Esophagus muscularis mucosa (tissue), 4 donors: ENCODE measurements around the gene CMC1. TPM values are rescaled to one million over a fixed set of nuclear protein-coding genes. Genes with fewer than 3 reads are reported as not detected.

Source experiments
- DNase-seq: peaks from one replicate; pipeline ENCODE4 v3.0.0-alpha.2; 2017; ENCODE audit errors: extremely low spot score
- H3K27ac ChIP-seq, 4 donors: fragments of 200-600 bp; sonication (generic); replicated peaks in 1 of 4; 1 replicate in 3 of 4; 2 replicates in 1 of 4; pipeline ENCODE4 v1.5.1; 2016 to 2019; ENCODE audit warnings: mild to moderate bottlenecking in 1 of 4
- H3K27me3 ChIP-seq, 4 donors: fragments of 200-600 bp; sonication (generic); one replicate each; pipeline versions ENCODE4 v1.5.1 to v1.6.0; 2016 to 2019
- H3K36me3 ChIP-seq, 4 donors: fragments of 200-600 bp; sonication (generic); one replicate each; pipeline ENCODE4 v1.5.1; 2016 to 2019
- H3K4me1 ChIP-seq, 4 donors: fragments of 200-600 bp; sonication (generic); one replicate each; pipeline ENCODE4 v1.5.1; 2016 to 2019
- H3K4me3 ChIP-seq, 4 donors: fragments of 200-600 bp; sonication (generic); 1 replicate in 2 of 4; 2 replicates in 2 of 4; pipeline ENCODE4 v1.5.1; 2016 to 2019; ENCODE audit warnings: mild to moderate bottlenecking in 4 of 4, moderate library complexity in 1 of 4
- H3K9me3 ChIP-seq, 4 donors: fragments of 200-600 bp; sonication (generic); 1 replicate in 3 of 4; 2 replicates in 1 of 4; pipeline ENCODE4 v1.5.1; 2016 to 2019
- CTCF ChIP-seq, 3 experiments: fragments of 200-600 bp in 2 of 3; fragments of 450-650 bp in 1 of 3; sonication (generic) in 2 of 3; IDR thresholded peaks; one replicate each; pipeline ENCODE4 v1.5.1; 2017 to 2019; ENCODE audit warnings: antibody characterized with exemption in 3 of 3, mild to moderate bottlenecking in 2 of 3, moderate library complexity in 1 of 3
- EP300 ChIP-seq: sonication (generic); formaldehyde crosslinking; IDR thresholded peaks from one replicate; pipeline ENCODE4 v1.6.1; 2017; ENCODE audit warnings: antibody characterized with exemption
- POLR2A ChIP-seq: fragments of 450-650 bp; IDR thresholded peaks from one replicate; pipeline ENCODE4 v1.6.1; 2017; ENCODE audit warnings: antibody characterized with exemption, moderate library complexity, mild to moderate bottlenecking, low read depth
- POLR2AphosphoS5 ChIP-seq, 2 donors: sonication (generic); formaldehyde crosslinking; IDR thresholded peaks; one replicate each; pipeline ENCODE4 v1.6.1; 2017; ENCODE audit warnings: antibody characterized with exemption in 2 of 2
- WGBS: methylation state at CpG from one replicate; pipeline ENCODE4 v1.1.5; 2018; 5-methylcytosine and 5-hydroxymethylcytosine counted together
- intact Hi-C: fragments of 100-400 bp; cut with DNase I; formaldehyde crosslinking; loops from one replicate; pipeline ENCODE4 v1.15.1; 2023
- total RNA-seq, 4 donors: library from RNA; depleted of rRNA; stranded (reverse); fragments of >200 nt; gene quantifications; one replicate each; pipeline versions ENCODE4 v1.1.0 to v1.2.1, GENCODE V29; 2016

The CMC1 gene
- total RNA-seq, 4 donors from 2014 or later = 9.1 to 20.3 (median 15.0) TPM

- intact Hi-C loops = no loop called here
- H3K36me3 ChIP-seq = peaks cover 0 to 20% (median 10%) of the 10 kb centered on the region in 4 donors
- DNase-seq = no peak
- peak overlapping the region in 1 of 4 donors; percentile 38 for H3K4me3 ChIP-seq
- peaks cover 31 to 63% (median 57%) of the 10 kb centered on the region in 4 donors for H3K4me1 ChIP-seq
- no peaks in the 10 kb centered on the region for H3K9me3 ChIP-seq
- H3K27ac ChIP-seq = peak overlapping the region; percentile 15 to 36 (median 32)
- no peak for TF ChIP-seq CTCF (IDR thresholded peaks at IDR 0.05)
- TF ChIP-seq POLR2AphosphoS5 (IDR thresholded peaks at IDR 0.05) = no peak
- TF ChIP-seq POLR2A = no peak
- H3K27me3 ChIP-seq = no peaks in the 10 kb centered on the region
Observed at GRCh38 chr3:28343144-28343543, 101.7 kb downstream of the CMC1 start.

GRCh38 chr3:28345690-28346089 is 104.3 kb downstream of the CMC1 start:
- Histone ChIP-seq H3K36me3 (no peaks in the 10 kb centered on the region), H3K4me1 (peaks cover 41 to 70% (median 60%) of the 10 kb centered on the region in 4 donors), H3K27ac (no peak overlapping the region), H3K4me3 (peak overlapping the region in 3 of 4 donors; percentile 74 to 89 (median 83)), H3K27me3 (no peaks in the 10 kb centered on the region), H3K9me3 (no peaks in the 10 kb centered on the region)
- DNase-seq = no peak
- intact Hi-C loops = no loop called here
- TF ChIP-seq POLR2A (no peak), POLR2AphosphoS5 (IDR thresholded peaks at IDR 0.05) (no peak), CTCF (IDR thresholded peaks at IDR 0.05) (no peak), EP300 (no peak)
- 92% methylated on average over 1 of the region's 1 CpG for WGBS

- no peak for TF ChIP-seq EP300
- no peak for TF ChIP-seq CTCF (IDR thresholded peaks at IDR 0.05)
- TF ChIP-seq POLR2AphosphoS5 (IDR thresholded peaks at IDR 0.05) = peak in 1 of 2 donors; percentile 66
- WGBS = 24% methylated on average over 16 of the region's 16 CpGs
- H3K4me3 ChIP-seq = peak overlapping the region; percentile 74 to 90 (median 86)
- H3K36me3 ChIP-seq = peaks cover 0 to 8% (median under 1%) of the 10 kb centered on the region in 4 donors
- H3K4me1 ChIP-seq = peaks cover 34 to 58% (median 49%) of the 10 kb centered on the region in 4 donors
- intact Hi-C loops = no loop called here
- peak overlapping the region; percentile 97 to 99 (median 98) for H3K27ac ChIP-seq
- no peaks in the 10 kb centered on the region for H3K27me3 ChIP-seq
- peaks cover 0 to 5% (median 2%) of the 10 kb centered on the region in 4 donors for H3K9me3 ChIP-seq
- DNase-seq = no peak
Observed at GRCh38 chr3:28347374-28348264, 106.2 kb downstream of the CMC1 start.

GRCh38 chr3:28348265-28348628 is 106.8 kb downstream of the CMC1 start:
- peaks cover 28 to 52% (median 43%) of the 10 kb centered on the region in 4 donors for H3K4me1 ChIP-seq
- under 1% methylated on average over 15 of the region's 16 CpGs for WGBS

More at GRCh38 chr3:28348265-28348628, 106.8 kb downstream of the CMC1 start:
- Histone ChIP-seq H3K4me3 (peak overlapping the region; percentile 74 to 90 (median 86)), H3K9me3 (peaks cover 0 to 5% (median 2%) of the 10 kb centered on the region in 4 donors), H3K27me3 (no peaks in the 10 kb centered on the region), H3K36me3 (peaks cover 0 to 15% (median 5%) of the 10 kb centered on the region in 4 donors), H3K27ac (peak overlapping the region; percentile 97 to 99 (median 98))
- no peak for DNase-seq
- TF ChIP-seq CTCF (IDR thresholded peaks at IDR 0.05) (no peak), POLR2AphosphoS5 (IDR thresholded peaks at IDR 0.05) (peak in 1 of 2 donors; percentile 49), EP300 (no peak), POLR2A (no peak)
- intact Hi-C loops = no loop called here
